ENCODE results near the gene CRB1. TPM values are rescaled to one million over a fixed set of nuclear protein-coding genes. Genes with fewer than 3 reads are reported as not detected.

CRB1 gene
- total and polyA plus RNA-seq, 2 donors from 2014 or later = 0.16 to 1.2 TPM

- no peak overlapping the region for H3K9ac ChIP-seq (ENCODE audit: low read length in 3 of 3)
- no peaks in the 10 kb centered on the region for H3K36me3 ChIP-seq (ENCODE audit: control insufficient read depth in 2 of 3, insufficient read depth in 3 of 3, low read length in 3 of 3)
- intact Hi-C loops (cut with DNase I) = no loop called here
- DNase-seq (no peak), FAIRE-seq (no peak)
- no peak overlapping the region for H3K27ac ChIP-seq (ENCODE audit: low read depth in 2 of 2, low read length in 2 of 2)
- no peak for TF ChIP-seq CTCF (IDR thresholded peaks at IDR 0.05; ENCODE audit: borderline replicate concordance, extremely low read depth, insufficient read depth)
- H3K4me1 ChIP-seq (ENCODE audit: control insufficient read depth in 2 of 3, insufficient read depth in 2 of 3, low read depth in 1 of 3, low read length in 3 of 3) = no peaks in the 10 kb centered on the region
- H3K9me3 ChIP-seq (ENCODE audit: control insufficient read depth in 2 of 3, insufficient read depth in 1 of 3, low read length in 3 of 3) = no peaks in the 10 kb centered on the region
- H3K4me3 ChIP-seq (ENCODE audit: low read length in 3 of 3) = no peak overlapping the region
- H3K27me3 ChIP-seq (ENCODE audit: control insufficient read depth, insufficient read depth, low read length) = no peaks in the 10 kb centered on the region
Observed at GRCh38 chr1:197470330-197470729, 202.3 kb downstream of the CRB1 start.

GRCh38 chr1:197471248-197471985 lies 203.4 kb downstream of the CRB1 start:
- peak in 1 of 5 donors; percentile 14 for DNase-seq
- H3K36me3 ChIP-seq (ENCODE audit: control insufficient read depth in 2 of 3, insufficient read depth in 3 of 3, low read length in 3 of 3) = no peaks in the 10 kb centered on the region
- no peak for FAIRE-seq
- no peaks in the 10 kb centered on the region for H3K27me3 ChIP-seq (ENCODE audit: control insufficient read depth, insufficient read depth, low read length)
- H3K4me3 ChIP-seq (ENCODE audit: low read length in 3 of 3) = no peak overlapping the region
- H3K9ac ChIP-seq (ENCODE audit: low read length in 3 of 3) = no peak overlapping the region
- H3K27ac ChIP-seq (ENCODE audit: low read depth in 2 of 2, low read length in 2 of 2) = no peak overlapping the region
- intact Hi-C loops (cut with DNase I) = no loop called here
- no peak for TF ChIP-seq CTCF (IDR thresholded peaks at IDR 0.05; ENCODE audit: borderline replicate concordance, extremely low read depth, insufficient read depth)
- H3K9me3 ChIP-seq (ENCODE audit: control insufficient read depth in 2 of 3, insufficient read depth in 1 of 3, low read length in 3 of 3) = no peaks in the 10 kb centered on the region
- no peaks in the 10 kb centered on the region for H3K4me1 ChIP-seq (ENCODE audit: control insufficient read depth in 2 of 3, insufficient read depth in 2 of 3, low read depth in 1 of 3, low read length in 3 of 3)

- intact Hi-C loops (cut with DNase I) = no loop called here
- no peaks in the 10 kb centered on the region for H3K4me1 ChIP-seq (ENCODE audit: control insufficient read depth in 2 of 3, insufficient read depth in 2 of 3, low read depth in 1 of 3, low read length in 3 of 3)
- no peak for FAIRE-seq
Observed at GRCh38 chr1:197472141-197472540, 204.1 kb downstream of the CRB1 start.

More at GRCh38 chr1:197472141-197472540, 204.1 kb downstream of the CRB1 start:
- H3K9ac ChIP-seq (ENCODE audit: low read length in 3 of 3) = no peak overlapping the region
- H3K9me3 ChIP-seq (ENCODE audit: control insufficient read depth in 2 of 3, insufficient read depth in 1 of 3, low read length in 3 of 3) = no peaks in the 10 kb centered on the region
- DNase-seq = no peak
- H3K27ac ChIP-seq (ENCODE audit: low read depth in 2 of 2, low read length in 2 of 2) = no peak overlapping the region
- H3K4me3 ChIP-seq (ENCODE audit: low read length in 3 of 3) = no peak overlapping the region
- H3K27me3 ChIP-seq (ENCODE audit: control insufficient read depth, insufficient read depth, low read length) = no peaks in the 10 kb centered on the region
- TF ChIP-seq CTCF (IDR thresholded peaks at IDR 0.05; ENCODE audit: borderline replicate concordance, extremely low read depth, insufficient read depth) = no peak
- no peaks in the 10 kb centered on the region for H3K36me3 ChIP-seq (ENCODE audit: control insufficient read depth in 2 of 3, insufficient read depth in 3 of 3, low read length in 3 of 3)

All from kidney (tissue), 14 donors.